ENCODE measurements around the gene GAS2L1.

Gene GAS2L1

GRCh38 chr22:29328566-29329500, 22.4 kb downstream of the GAS2L1 start:
- DNase-seq = no peak

- DNase-seq = no peak
These were observed 23.1 kb downstream of the GAS2L1 start for GRCh38 chr22:29329581-29329980.

GRCh38 chr22:29330291-29330690, 23.8 kb downstream of the GAS2L1 start:
- DNase-seq = no peak

- DNase-seq = peak in 1 of 2 donors; percentile 65
These were observed 24.3 kb downstream of the GAS2L1 start for GRCh38 chr22:29330753-29331152.

GRCh38 chr22:29331213-29331612, 24.8 kb downstream of the GAS2L1 start:
- no peak for DNase-seq

GRCh38 chr22:29331658-29332300, 25.3 kb downstream of the GAS2L1 start:
- DNase-seq = no peak

GRCh38 chr22:29332886-29333496, 26.5 kb downstream of the GAS2L1 start:
- DNase-seq = no peak

GRCh38 chr22:29334148-29334547, 27.7 kb downstream of the GAS2L1 start:
- no peak for DNase-seq

GRCh38 chr22:29334696-29335344, 28.4 kb downstream of the GAS2L1 start:
- no peak for DNase-seq

- no peak for DNase-seq
These were observed 29.2 kb downstream of the GAS2L1 start for GRCh38 chr22:29335656-29336055.

GRCh38 chr22:29336751-29337490, 30.5 kb downstream of the GAS2L1 start:
- DNase-seq = peak; percentile 37 to 61

GRCh38 chr22:29337631-29338284, 31.3 kb downstream of the GAS2L1 start:
- no peak for DNase-seq

GRCh38 chr22:29338398-29338797, 31.9 kb downstream of the GAS2L1 start:
- no peak for DNase-seq

- no peak for DNase-seq
These were observed 33.2 kb downstream of the GAS2L1 start for GRCh38 chr22:29339381-29340235.

- no peak for DNase-seq
These were observed 34.1 kb downstream of the GAS2L1 start for GRCh38 chr22:29340566-29340965.

- DNase-seq = no peak
These were observed 34.8 kb downstream of the GAS2L1 start for GRCh38 chr22:29341056-29341848.

GRCh38 chr22:29341849-29342127, 35.3 kb downstream of the GAS2L1 start:
- DNase-seq = no peak

- no peak for DNase-seq
These were observed 35.7 kb downstream of the GAS2L1 start for GRCh38 chr22:29342177-29342576.

- DNase-seq = no peak
These were observed 36.3 kb downstream of the GAS2L1 start for GRCh38 chr22:29342577-29343312.

Measured in inflammatory macrophage (primary cell).